C4-2B (cell line): ENCODE measurements around the gene RAVER2.

Source experiments
- H3K27ac ChIP-seq: fragments of 450-650 bp; 2 replicates; pipeline ENCODE4 v1.5.1; 2017
- ZFX ChIP-seq: fragments of 450-650 bp; IDR thresholded peaks from 2 replicates; pipeline ENCODE4 v1.6.1; 2017
- TF ChIP-seq, protein P1 (sequence below): fragments of 450-650 bp; conservative IDR thresholded peaks from 2 replicates; pipeline ENCODE4 v1.5.1; 2017; ENCODE audit warnings: mild to moderate bottlenecking

The RAVER2 gene

DNA sequence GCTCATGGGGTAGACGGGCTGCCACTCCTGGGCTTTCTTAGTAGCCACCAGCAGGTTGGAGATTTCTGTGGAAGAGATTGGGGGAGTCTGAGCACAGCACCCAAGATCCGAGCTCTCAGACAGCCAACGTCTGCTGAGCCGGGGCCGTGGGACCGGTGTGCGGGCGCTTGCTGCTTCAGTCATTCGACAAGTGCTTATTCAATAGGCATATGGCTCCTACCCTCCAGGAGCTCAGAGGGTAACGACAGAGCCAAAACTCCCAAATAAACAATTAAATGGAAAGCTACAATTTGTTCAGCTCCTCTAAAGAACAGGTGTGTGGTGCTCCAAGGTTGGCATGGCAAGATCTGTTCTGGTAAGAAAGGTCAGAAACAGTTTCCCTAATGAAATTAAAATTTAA, 106.0 kb downstream of the RAVER2 start:
- TF ChIP-seq, protein P1, sequence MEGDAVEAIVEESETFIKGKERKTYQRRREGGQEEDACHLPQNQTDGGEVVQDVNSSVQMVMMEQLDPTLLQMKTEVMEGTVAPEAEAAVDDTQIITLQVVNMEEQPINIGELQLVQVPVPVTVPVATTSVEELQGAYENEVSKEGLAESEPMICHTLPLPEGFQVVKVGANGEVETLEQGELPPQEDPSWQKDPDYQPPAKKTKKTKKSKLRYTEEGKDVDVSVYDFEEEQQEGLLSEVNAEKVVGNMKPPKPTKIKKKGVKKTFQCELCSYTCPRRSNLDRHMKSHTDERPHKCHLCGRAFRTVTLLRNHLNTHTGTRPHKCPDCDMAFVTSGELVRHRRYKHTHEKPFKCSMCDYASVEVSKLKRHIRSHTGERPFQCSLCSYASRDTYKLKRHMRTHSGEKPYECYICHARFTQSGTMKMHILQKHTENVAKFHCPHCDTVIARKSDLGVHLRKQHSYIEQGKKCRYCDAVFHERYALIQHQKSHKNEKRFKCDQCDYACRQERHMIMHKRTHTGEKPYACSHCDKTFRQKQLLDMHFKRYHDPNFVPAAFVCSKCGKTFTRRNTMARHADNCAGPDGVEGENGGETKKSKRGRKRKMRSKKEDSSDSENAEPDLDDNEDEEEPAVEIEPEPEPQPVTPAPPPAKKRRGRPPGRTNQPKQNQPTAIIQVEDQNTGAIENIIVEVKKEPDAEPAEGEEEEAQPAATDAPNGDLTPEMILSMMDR, result no peak
- TF ChIP-seq ZFX, result no peak
- H3K27ac ChIP-seq, result no peak overlapping the region

DNA sequence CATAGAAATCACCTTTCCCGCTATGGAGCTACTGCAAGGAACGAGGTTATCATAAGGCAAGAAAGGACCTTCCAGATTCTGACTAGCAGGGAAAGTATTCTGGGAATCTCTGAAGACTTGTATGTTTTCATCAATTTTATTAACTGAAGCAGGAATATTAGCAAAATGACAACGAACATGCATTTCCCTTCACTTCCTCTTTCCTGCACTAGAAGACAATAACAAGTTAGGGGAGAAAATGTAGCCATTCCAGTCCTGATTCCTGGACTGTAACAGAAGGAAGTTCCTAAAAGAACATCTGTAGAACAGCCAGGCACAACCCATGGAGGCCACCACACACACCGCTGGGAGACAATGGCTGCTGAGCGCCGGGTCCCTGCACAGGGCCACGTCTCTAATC, 106.8 kb downstream of the RAVER2 start:
- TF ChIP-seq, protein P1, result no peak
- TF ChIP-seq ZFX, result no peak
- H3K27ac ChIP-seq, result no peak overlapping the region

DNA sequence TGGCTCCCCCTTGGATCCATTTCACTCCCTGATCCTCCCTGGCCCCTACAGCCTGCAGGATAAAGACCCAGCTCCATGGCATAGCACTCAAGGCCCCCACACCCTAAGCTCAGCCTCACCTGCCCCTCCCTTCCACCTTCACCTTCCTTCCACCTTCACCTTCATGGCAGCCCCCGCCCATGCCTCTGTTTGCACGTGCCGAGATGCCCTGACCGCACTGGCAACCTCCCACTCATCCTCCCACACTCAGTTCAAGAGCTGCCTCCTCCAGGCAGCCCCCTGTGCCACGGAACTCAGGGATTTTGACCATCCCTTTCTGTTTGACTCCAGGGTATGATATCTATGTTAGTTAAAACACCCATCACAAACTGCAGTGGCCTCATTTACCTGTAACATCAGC, 109.8 kb downstream of the RAVER2 start:
- no peak overlapping the region for H3K27ac ChIP-seq
- TF ChIP-seq, protein P1, result no peak
- TF ChIP-seq ZFX, result no peak

DNA sequence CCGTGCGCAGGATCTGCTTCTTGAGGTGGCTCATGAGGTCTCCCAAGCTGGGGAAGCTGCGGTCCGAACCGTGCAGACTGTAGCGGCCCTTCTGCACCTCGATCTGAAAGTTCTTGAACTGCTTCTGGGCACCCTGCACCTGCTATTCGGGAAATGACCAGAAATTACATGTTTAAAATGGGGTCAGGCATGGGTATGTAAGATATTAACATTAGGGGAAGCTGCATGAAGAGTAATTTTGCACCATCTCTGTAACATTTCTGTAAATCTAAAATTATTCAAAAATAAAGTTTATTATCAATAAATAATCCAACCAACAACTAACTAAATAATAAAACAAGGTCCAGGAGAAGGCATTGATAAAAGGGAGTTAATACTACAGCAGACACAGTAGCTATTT, 110.7 kb downstream of the RAVER2 start:
- H3K27ac ChIP-seq, result no peak overlapping the region

DNA sequence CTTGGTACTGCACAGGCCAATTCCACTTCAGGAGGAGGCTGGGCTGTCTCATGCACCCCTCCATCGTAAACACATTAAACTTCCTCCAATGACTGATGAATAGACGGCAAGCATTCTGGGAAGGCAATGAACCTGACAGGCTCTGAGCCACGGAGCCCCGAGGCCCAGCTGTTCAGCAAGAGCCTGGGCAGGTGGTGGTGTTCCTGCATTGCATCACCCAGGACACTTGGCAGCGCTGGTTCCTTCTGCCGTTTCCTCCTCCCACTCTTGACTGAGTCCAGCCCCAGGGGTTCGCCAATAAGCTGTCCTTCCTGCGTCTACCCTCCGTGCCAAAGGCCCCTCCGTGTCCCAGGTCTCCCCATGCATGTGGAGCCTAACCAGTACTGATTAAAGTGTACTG, 111.7 kb downstream of the RAVER2 start:
- no peak overlapping the region for H3K27ac ChIP-seq
- TF ChIP-seq, protein P1, result no peak
- no peak for TF ChIP-seq ZFX

More for the DNA sequence above, 110.7 kb downstream of the RAVER2 start:
- TF ChIP-seq ZFX, result no peak
- TF ChIP-seq, protein P1, result no peak

DNA sequence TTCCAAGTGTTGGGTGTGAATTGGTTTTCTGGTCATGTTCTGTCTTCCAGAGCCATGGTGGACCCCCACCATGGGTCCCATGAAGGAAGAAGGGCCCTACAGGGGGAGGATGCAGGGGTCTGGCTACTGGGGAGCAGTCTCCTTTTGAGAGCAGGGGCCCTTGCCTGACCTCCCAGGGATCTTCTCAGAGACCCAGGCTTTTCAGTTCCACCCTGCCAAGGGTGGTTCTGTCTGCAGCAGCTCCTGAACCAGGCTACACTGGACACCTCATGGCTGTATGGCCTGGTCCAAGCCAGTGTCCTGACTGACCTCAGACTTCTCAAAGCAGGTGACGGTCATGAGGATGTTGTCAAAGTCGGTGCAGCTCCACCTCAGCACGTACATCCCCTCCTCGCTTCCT, 112.5 kb downstream of the RAVER2 start:
- H3K27ac ChIP-seq, result no peak overlapping the region

DNA sequence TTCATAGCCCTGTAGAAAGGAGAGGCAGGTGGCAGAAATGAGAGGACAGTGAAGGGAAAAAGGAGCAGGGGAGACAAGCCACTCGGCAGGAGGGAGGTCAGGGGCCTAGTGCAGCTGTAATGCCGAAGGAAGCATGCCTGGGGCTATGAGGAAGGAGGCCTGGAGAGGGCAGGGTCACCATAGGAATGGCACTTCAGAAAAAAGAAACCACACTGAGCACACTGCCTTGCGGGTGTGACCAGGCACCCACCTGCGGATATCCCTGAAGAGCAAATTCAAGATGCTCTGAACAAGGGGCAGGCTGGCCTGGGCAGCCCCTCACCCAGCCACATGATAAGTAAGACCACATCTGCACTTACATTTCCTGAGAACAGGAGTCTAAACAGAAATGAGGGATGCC, 116.7 kb downstream of the RAVER2 start:
- TF ChIP-seq ZFX, result no peak
- TF ChIP-seq, protein P1, result no peak
- H3K27ac ChIP-seq, result no peak overlapping the region

More for the DNA sequence above, 112.5 kb downstream of the RAVER2 start:
- no peak for TF ChIP-seq ZFX
- TF ChIP-seq, protein P1, result no peak
